HEK293 (cell line): ENCODE measurements around the gene P2RX1.
A peak's percentile ranks its signal among the peaks of the same experiment; 100 is the strongest.

Experiments
- CTCF ChIP-seq: fragments of 450-650 bp; formaldehyde crosslinking; IDR thresholded peaks from 2 replicates; pipeline ENCODE4 v1.5.1; 2016; ENCODE audit warnings: missing biosample characterization, missing genetic modification characterization
- KLF10 ChIP-seq: fragments of 450-650 bp; IDR thresholded peaks from 2 replicates; pipeline ENCODE4 v1.5.1; 2018; ENCODE audit warnings: missing biosample characterization, mild to moderate bottlenecking, missing genetic modification characterization
- OSR2 ChIP-seq: fragments of 450-650 bp; formaldehyde crosslinking; IDR thresholded peaks from 2 replicates; pipeline ENCODE4 v1.5.1; 2016; ENCODE audit warnings: missing biosample characterization, missing genetic modification characterization
- SETDB1 ChIP-seq: IDR thresholded peaks from one replicate; pipeline ENCODE4 v1.6.1; 2017; ENCODE audit warnings: mild to moderate bottlenecking, low read length, moderate library complexity, mixed read lengths; ENCODE audit not compliant: insufficient read length
- ZBTB7A ChIP-seq: fragments of 450-650 bp; formaldehyde crosslinking; IDR thresholded peaks from 2 replicates; pipeline ENCODE4 v1.5.1; 2016; ENCODE audit warnings: low read depth, missing biosample characterization, missing genetic modification characterization
- ZFP3 ChIP-seq: fragments of 450-650 bp; formaldehyde crosslinking; IDR thresholded peaks from 2 replicates; pipeline ENCODE4 v1.5.1; 2016; ENCODE audit warnings: low read depth, missing biosample characterization, missing genetic modification characterization
- ZFP41 ChIP-seq: fragments of 450-650 bp; formaldehyde crosslinking; IDR thresholded peaks from 2 replicates; pipeline ENCODE4 v1.5.1; 2016; ENCODE audit warnings: missing biosample characterization, missing genetic modification characterization, borderline replicate concordance
- ZNF184 ChIP-seq: fragments of 450-650 bp; IDR thresholded peaks from 2 replicates; pipeline ENCODE4 v1.5.1; 2018; ENCODE audit warnings: missing biosample characterization, mild to moderate bottlenecking, missing genetic modification characterization
- ZNF223 ChIP-seq: fragments of 450-650 bp; formaldehyde crosslinking; IDR thresholded peaks from 2 replicates; pipeline ENCODE4 v1.5.1; 2016; ENCODE audit warnings: missing biosample characterization, missing genetic modification characterization
- ZNF335 ChIP-seq: fragments of 450-650 bp; formaldehyde crosslinking; conservative IDR thresholded peaks from 2 replicates; pipeline ENCODE4 v1.5.1; 2016; ENCODE audit warnings: missing biosample characterization, missing genetic modification characterization
- ZNF391 ChIP-seq: fragments of 450-650 bp; formaldehyde crosslinking; IDR thresholded peaks from 2 replicates; pipeline ENCODE4 v1.5.1; 2016; ENCODE audit warnings: low read depth, missing biosample characterization, missing genetic modification characterization, borderline replicate concordance
- ZNF394 ChIP-seq: fragments of 450-650 bp; formaldehyde crosslinking; IDR thresholded peaks from 2 replicates; pipeline ENCODE4 v1.5.1; 2016; ENCODE audit warnings: missing biosample characterization, missing genetic modification characterization, mild to moderate bottlenecking, moderate library complexity, borderline replicate concordance
- ZNF404 ChIP-seq: fragments of 450-650 bp; formaldehyde crosslinking; IDR thresholded peaks from 2 replicates; pipeline ENCODE4 v1.5.1; 2017; ENCODE audit warnings: missing biosample characterization, missing genetic modification characterization
- ZNF416 ChIP-seq: fragments of 450-650 bp; formaldehyde crosslinking; IDR thresholded peaks from 2 replicates; pipeline ENCODE4 v1.5.1; 2016; ENCODE audit warnings: missing biosample characterization, missing genetic modification characterization
- ZNF555 ChIP-seq: fragments of 450-650 bp; formaldehyde crosslinking; conservative IDR thresholded peaks from 2 replicates; pipeline ENCODE4 v1.5.1; 2017; ENCODE audit warnings: missing biosample characterization, mild to moderate bottlenecking, missing genetic modification characterization, inconsistent platforms
- ZNF585B ChIP-seq: fragments of 450-650 bp; formaldehyde crosslinking; IDR thresholded peaks from 2 replicates; pipeline ENCODE4 v1.5.1; 2016; ENCODE audit warnings: missing biosample characterization, missing genetic modification characterization
- ZNF621 ChIP-seq: fragments of 450-650 bp; formaldehyde crosslinking; IDR thresholded peaks from 2 replicates; pipeline ENCODE4 v1.5.1; 2017; ENCODE audit warnings: missing biosample characterization, missing genetic modification characterization
- ZNF639 ChIP-seq: fragments of 450-650 bp; formaldehyde crosslinking; IDR thresholded peaks from 2 replicates; pipeline ENCODE4 v1.5.1; 2016; ENCODE audit warnings: missing biosample characterization, missing genetic modification characterization
- ZNF660 ChIP-seq: fragments of 450-650 bp; IDR thresholded peaks from 2 replicates; pipeline ENCODE4 v1.5.1; 2018; ENCODE audit warnings: missing biosample characterization, mild to moderate bottlenecking, missing genetic modification characterization
- ZNF670 ChIP-seq: fragments of 450-650 bp; formaldehyde crosslinking; IDR thresholded peaks from 2 replicates; pipeline ENCODE4 v1.5.1; 2016; ENCODE audit warnings: missing biosample characterization, missing genetic modification characterization, low read depth
- ZNF768 ChIP-seq: fragments of 450-650 bp; formaldehyde crosslinking; IDR thresholded peaks from 2 replicates; pipeline ENCODE4 v1.5.1; 2018; ENCODE audit warnings: missing biosample characterization, mild to moderate bottlenecking, missing genetic modification characterization
- ZSCAN30 ChIP-seq: fragments of 450-650 bp; IDR thresholded peaks from 2 replicates; pipeline ENCODE4 v1.5.1; 2018; ENCODE audit warnings: missing biosample characterization, mild to moderate bottlenecking, missing genetic modification characterization, moderate library complexity
- TF ChIP-seq, protein P1 (sequence below): fragments of 450-650 bp; formaldehyde crosslinking; IDR thresholded peaks from 2 replicates; pipeline ENCODE4 v1.5.0; 2017; ENCODE audit warnings: missing biosample characterization, missing genetic modification characterization, borderline replicate concordance
- TF ChIP-seq, protein P2 (sequence below): fragments of 450-650 bp; formaldehyde crosslinking; IDR thresholded peaks from 2 replicates; pipeline ENCODE4 v1.5.1; 2017; ENCODE audit warnings: missing biosample characterization, mild to moderate bottlenecking, missing genetic modification characterization, moderate library complexity
- TF ChIP-seq, protein P3 (sequence below): fragments of 450-650 bp; formaldehyde crosslinking; IDR thresholded peaks from 2 replicates; pipeline ENCODE4 v1.5.1; 2016; ENCODE audit warnings: missing biosample characterization, missing genetic modification characterization
- TF ChIP-seq, protein P4 (sequence below): fragments of 450-650 bp; formaldehyde crosslinking; IDR thresholded peaks from 2 replicates; pipeline ENCODE4 v1.5.1; 2016; ENCODE audit warnings: missing biosample characterization, missing genetic modification characterization, borderline replicate concordance

Gene P2RX1

DNA sequence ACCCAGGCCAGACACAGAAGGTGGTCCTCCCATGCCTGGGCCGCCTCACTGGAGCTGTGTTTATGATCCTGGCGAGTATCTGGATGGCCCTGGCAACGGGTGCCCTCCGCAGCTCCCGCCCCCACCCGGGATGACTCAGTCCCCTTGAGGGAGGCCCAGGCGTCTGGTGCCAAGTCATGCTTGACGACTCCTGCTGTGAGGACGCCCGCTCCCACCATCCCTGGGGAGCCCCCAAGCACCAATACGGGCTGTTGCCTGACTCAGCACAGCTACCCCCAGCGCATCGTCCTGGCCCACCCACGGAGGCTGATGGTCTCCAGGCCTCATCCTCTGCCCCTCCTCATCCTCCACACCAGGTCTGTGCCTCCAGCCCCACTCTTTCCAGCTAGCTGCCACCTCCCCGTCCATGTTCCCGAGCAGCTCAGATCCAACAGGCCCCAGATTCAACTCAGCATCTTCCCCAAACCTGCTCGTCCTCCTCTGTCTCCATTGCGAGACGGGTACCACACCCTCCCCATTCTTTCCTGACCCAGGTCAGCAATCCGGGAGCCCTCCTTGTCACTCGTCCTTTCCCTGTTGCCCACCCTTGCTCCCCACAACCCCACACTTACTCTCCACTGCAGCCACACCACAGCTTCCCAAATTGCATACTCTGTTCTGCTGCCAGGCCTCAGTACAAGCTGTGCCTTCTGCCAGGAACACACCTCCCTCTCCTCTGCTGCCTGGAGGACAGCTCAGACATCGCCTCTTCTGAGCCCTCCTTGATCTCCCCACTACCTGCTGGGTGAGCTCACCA, 26.0 kb downstream of the P2RX1 start (continued):
- TF ChIP-seq ZNF639 (tag by site-specific recombination) (peak; percentile 100), ZNF394 (peak; percentile 97), ZNF391 (peak; percentile 100), SETDB1 (no peak), CTCF (tag by site-specific recombination) (no peak), ZNF768 (tag by site-specific recombination) (no peak; the same call in 1 of the 2 replicates), ZNF621 (tag by site-specific recombination) (peak; percentile 88; the same call in 1 of the 2 replicates), ZNF184 (tag by site-specific recombination) (peak; percentile 89; the same call in 1 of the 2 replicates), ZBTB7A (tag by site-specific recombination) (peak; percentile 96), ZSCAN30 (tag by site-specific recombination) (peak; percentile 71), ZNF585B (tag by site-specific recombination) (no peak), ZNF416 (tag by site-specific recombination) (no peak; the same call in 1 of the 2 replicates), ZNF670 (tag by site-specific recombination) (no peak), ZNF404 (tag by site-specific recombination) (no peak), ZNF660 (tag by site-specific recombination) (peak; percentile 91), KLF10 (tag by site-specific recombination) (peak; percentile 97), ZFP41 (tag by site-specific recombination) (no peak), ZFP3 (tag by site-specific recombination) (no peak), ZNF555 (tag by site-specific recombination) (no peak), ZNF335 (tag by site-specific recombination) (peak; percentile 84), OSR2 (tag by site-specific recombination) (peak; percentile 100), ZNF223 (tag by site-specific recombination) (peak; percentile 89)
- TF ChIP-seq, protein P1, sequence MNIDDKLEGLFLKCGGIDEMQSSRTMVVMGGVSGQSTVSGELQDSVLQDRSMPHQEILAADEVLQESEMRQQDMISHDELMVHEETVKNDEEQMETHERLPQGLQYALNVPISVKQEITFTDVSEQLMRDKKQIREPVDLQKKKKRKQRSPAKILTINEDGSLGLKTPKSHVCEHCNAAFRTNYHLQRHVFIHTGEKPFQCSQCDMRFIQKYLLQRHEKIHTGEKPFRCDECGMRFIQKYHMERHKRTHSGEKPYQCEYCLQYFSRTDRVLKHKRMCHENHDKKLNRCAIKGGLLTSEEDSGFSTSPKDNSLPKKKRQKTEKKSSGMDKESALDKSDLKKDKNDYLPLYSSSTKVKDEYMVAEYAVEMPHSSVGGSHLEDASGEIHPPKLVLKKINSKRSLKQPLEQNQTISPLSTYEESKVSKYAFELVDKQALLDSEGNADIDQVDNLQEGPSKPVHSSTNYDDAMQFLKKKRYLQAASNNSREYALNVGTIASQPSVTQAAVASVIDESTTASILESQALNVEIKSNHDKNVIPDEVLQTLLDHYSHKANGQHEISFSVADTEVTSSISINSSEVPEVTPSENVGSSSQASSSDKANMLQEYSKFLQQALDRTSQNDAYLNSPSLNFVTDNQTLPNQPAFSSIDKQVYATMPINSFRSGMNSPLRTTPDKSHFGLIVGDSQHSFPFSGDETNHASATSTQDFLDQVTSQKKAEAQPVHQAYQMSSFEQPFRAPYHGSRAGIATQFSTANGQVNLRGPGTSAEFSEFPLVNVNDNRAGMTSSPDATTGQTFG (tag by site-specific recombination), result peak; percentile 95
- TF ChIP-seq, protein P2, sequence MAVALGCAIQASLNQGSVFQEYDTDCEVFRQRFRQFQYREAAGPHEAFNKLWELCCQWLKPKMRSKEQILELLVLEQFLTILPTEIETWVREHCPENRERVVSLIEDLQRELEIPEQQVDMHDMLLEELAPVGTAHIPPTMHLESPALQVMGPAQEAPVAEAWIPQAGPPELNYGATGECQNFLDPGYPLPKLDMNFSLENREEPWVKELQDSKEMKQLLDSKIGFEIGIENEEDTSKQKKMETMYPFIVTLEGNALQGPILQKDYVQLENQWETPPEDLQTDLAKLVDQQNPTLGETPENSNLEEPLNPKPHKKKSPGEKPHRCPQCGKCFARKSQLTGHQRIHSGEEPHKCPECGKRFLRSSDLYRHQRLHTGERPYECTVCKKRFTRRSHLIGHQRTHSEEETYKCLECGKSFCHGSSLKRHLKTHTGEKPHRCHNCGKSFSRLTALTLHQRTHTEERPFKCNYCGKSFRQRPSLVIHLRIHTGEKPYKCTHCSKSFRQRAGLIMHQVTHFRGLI (tag by site-specific recombination), result peak; percentile 70
- TF ChIP-seq, protein P3, sequence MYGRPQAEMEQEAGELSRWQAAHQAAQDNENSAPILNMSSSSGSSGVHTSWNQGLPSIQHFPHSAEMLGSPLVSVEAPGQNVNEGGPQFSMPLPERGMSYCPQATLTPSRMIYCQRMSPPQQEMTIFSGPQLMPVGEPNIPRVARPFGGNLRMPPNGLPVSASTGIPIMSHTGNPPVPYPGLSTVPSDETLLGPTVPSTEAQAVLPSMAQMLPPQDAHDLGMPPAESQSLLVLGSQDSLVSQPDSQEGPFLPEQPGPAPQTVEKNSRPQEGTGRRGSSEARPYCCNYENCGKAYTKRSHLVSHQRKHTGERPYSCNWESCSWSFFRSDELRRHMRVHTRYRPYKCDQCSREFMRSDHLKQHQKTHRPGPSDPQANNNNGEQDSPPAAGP (tag by site-specific recombination), result peak; percentile 100
- TF ChIP-seq, protein P4, sequence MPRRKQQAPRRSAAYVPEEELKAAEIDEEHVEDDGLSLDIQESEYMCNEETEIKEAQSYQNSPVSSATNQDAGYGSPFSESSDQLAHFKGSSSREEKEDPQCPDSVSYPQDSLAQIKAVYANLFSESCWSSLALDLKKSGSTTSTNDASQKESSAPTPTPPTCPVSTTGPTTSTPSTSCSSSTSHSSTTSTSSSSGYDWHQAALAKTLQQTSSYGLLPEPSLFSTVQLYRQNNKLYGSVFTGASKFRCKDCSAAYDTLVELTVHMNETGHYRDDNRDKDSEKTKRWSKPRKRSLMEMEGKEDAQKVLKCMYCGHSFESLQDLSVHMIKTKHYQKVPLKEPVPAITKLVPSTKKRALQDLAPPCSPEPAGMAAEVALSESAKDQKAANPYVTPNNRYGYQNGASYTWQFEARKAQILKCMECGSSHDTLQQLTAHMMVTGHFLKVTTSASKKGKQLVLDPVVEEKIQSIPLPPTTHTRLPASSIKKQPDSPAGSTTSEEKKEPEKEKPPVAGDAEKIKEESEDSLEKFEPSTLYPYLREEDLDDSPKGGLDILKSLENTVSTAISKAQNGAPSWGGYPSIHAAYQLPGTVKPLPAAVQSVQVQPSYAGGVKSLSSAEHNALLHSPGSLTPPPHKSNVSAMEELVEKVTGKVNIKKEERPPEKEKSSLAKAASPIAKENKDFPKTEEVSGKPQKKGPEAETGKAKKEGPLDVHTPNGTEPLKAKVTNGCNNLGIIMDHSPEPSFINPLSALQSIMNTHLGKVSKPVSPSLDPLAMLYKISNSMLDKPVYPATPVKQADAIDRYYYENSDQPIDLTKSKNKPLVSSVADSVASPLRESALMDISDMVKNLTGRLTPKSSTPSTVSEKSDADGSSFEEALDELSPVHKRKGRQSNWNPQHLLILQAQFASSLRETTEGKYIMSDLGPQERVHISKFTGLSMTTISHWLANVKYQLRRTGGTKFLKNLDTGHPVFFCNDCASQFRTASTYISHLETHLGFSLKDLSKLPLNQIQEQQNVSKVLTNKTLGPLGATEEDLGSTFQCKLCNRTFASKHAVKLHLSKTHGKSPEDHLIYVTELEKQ (tag by site-specific recombination), result peak; percentile 100
